Fibroblast of lung (primary cell): ENCODE results near the gene MTHFSD. TPM values are rescaled to one million over a fixed set of nuclear protein-coding genes. Genes with fewer than 3 reads are reported as not detected.
A peak's percentile ranks its signal among the peaks of the same experiment; 100 is the strongest.

Experiments used
- DNase-seq, 2 donors: peaks; one replicate each; pipeline versions ENCODE4 v3.0.0 to v3.0.0-alpha.2; 2010; ENCODE audit warnings: low read depth in 2 of 2
- H2AFZ ChIP-seq: 2 replicates; pipeline ENCODE4 v1.5.1; 2012; ENCODE audit warnings: low read length, control low read depth, inconsistent platforms
- H3K27ac ChIP-seq: 2 replicates; pipeline ENCODE4 v1.5.1; 2011; ENCODE audit warnings: low read length, control low read depth; ENCODE audit not compliant: insufficient read depth
- H3K27me3 ChIP-seq: 2 replicates; pipeline ENCODE4 v1.5.1; 2011; ENCODE audit warnings: mild to moderate bottlenecking, low read length; ENCODE audit not compliant: control insufficient read depth, insufficient read depth
- H3K36me3 ChIP-seq: 2 replicates; pipeline ENCODE4 v1.5.1; 2011; ENCODE audit warnings: low read length; ENCODE audit not compliant: control insufficient read depth, insufficient read depth
- H3K4me1 ChIP-seq: 2 replicates; pipeline ENCODE4 v1.5.1; 2011; ENCODE audit warnings: low read length; ENCODE audit not compliant: control insufficient read depth, insufficient read depth; ENCODE audit errors: extremely low read depth
- H3K4me2 ChIP-seq: 2 replicates; pipeline ENCODE4 v1.5.1; 2011; ENCODE audit warnings: low read length, control low read depth; ENCODE audit not compliant: insufficient read depth; ENCODE audit errors: extremely low read depth
- H3K4me3 ChIP-seq, 4 experiments: fragments of 200-600 bp in 1 of 4; sonication (generic) in 1 of 4; replicated peaks in 1 of 4; 2 replicates each; pipeline ENCODE4 v1.5.1; 2011 to 2016; ENCODE audit warnings: low read length in 4 of 4, low read depth in 3 of 4, mild to moderate bottlenecking in 3 of 4, control low read depth in 2 of 4, inconsistent platforms in 1 of 4, mixed read lengths in 1 of 4; ENCODE audit not compliant: insufficient read depth in 1 of 4; ENCODE audit errors: control extremely low read depth in 1 of 4
- H3K79me2 ChIP-seq: 2 replicates; pipeline ENCODE4 v1.5.1; 2012; ENCODE audit warnings: mild to moderate bottlenecking, low read length, inconsistent platforms; ENCODE audit not compliant: control insufficient read depth, insufficient read depth
- H3K9ac ChIP-seq: 2 replicates; pipeline ENCODE4 v1.5.1; 2011; ENCODE audit warnings: mild to moderate bottlenecking, low read length, control low read depth; ENCODE audit not compliant: insufficient read depth
- H3K9me3 ChIP-seq: 2 replicates; pipeline ENCODE4 v1.5.1; 2012; ENCODE audit warnings: low read depth, low read length; ENCODE audit not compliant: control insufficient read depth, insufficient read depth
- H4K20me1 ChIP-seq: 2 replicates; pipeline ENCODE4 v1.5.1; 2011; ENCODE audit warnings: low read length; ENCODE audit not compliant: control insufficient read depth, insufficient read depth; ENCODE audit errors: extremely low read depth
- CTCF ChIP-seq, 2 donors: IDR thresholded peaks in 1 of 2; conservative IDR thresholded peaks in 1 of 2; 1 replicate in 1 of 2; 2 replicates in 1 of 2; pipeline ENCODE4 v1.5.1; 2011 to 2012; ENCODE audit warnings: low read length in 2 of 2, control low read depth in 1 of 2, inconsistent platforms in 1 of 2, low read depth in 1 of 2, mild to moderate bottlenecking in 1 of 2
- EZH2 ChIP-seq: IDR thresholded peaks from 2 replicates; pipeline ENCODE4 v1.5.1; 2012; ENCODE audit warnings: low read length, control low read depth, mild to moderate bottlenecking; ENCODE audit errors: missing control alignments
- polyA plus RNA-seq, 2 donors: library from polyadenylated mRNA; depleted of rRNA in 1 of 2; stranded (reverse) in 1 of 2; unstranded in 1 of 2; fragments of >200 nt; gene quantifications; 2 replicates each; pipeline ENCODE4 v1.2.1, GENCODE V29; 2011 to 2012; ENCODE audit warnings: missing spikeins in 1 of 2
- total RNA-seq: library from RNA; depleted of rRNA; stranded (reverse); fragments of >200 nt; gene quantifications from 2 replicates; pipeline ENCODE4 v1.2.1, GENCODE V29; 2014

MTHFSD gene
- total and polyA plus RNA-seq, 2 donors (not counting 1 experiment from before 2014, with no cell fraction given): 13.1 to 19.3 TPM

DNA sequence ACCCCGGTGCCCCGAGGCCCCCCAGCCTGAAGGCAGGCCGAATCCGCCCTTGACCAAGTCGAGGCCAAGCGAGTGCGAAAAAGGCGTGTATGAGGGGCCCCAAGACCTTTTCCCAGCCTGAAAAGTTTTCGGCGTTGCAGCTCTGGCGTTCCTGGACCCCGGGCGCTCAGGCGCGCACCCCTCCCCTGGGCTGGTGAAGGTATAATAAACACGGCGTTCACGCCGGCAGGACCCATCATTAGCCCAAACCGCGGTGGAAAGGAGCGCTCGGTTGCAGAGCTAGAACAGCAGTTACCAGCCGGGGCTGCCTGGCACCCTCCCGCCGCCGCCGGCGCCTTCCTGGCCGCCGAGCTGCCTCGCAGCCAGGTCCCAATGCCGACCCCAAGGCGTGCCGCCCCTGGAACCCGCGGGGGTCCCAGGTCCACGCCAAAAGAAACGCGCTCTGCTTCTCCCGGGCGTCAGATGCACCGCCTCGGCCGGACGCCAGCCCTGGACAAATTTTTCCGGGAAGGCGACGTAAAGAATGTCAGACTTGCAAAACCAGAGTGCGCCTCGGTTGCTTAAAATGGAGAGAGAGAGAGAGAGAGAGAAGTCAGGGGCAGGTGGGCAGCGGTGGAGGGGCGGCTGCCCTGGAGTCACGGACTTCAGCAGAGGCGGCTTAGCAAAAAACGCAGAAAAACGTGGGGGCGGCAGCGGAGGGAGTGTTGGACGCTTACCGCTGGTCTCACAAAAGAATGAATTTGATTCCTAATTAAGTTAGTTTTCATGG is 56.2 kb downstream of the MTHFSD start:
- H3K4me2 ChIP-seq: peak overlapping the region; percentile 75
- no peak for TF ChIP-seq CTCF (conservative IDR thresholded peaks at IDR 0.05 in 1 of 2, IDR thresholded peaks at IDR 0.05 in 1 of 2; ENCODE audit: low read depth in 1 of 2, low read length in 2 of 2)
- TF ChIP-seq EZH2: no peak
- no peaks in the 10 kb centered on the region for H3K27me3 ChIP-seq
- H3K4me1 ChIP-seq: peaks cover under 1% of the 10 kb centered on the region
- H3K79me2 ChIP-seq: peaks cover 85% of the 10 kb centered on the region
- H3K36me3 ChIP-seq: peaks cover 5% of the 10 kb centered on the region
- no peak overlapping the region for H2AFZ ChIP-seq
- H3K9ac ChIP-seq: no peak overlapping the region
- no peaks in the 10 kb centered on the region for H3K9me3 ChIP-seq
- H4K20me1 ChIP-seq: no peaks in the 10 kb centered on the region
- H3K4me3 ChIP-seq: peak overlapping the region in 3 of 4 experiments; percentile 24 to 52 (median 28)
- DNase-seq: peak in 1 of 2 donors; percentile 63
- peak overlapping the region; percentile 66 for H3K27ac ChIP-seq

- TF ChIP-seq CTCF (conservative IDR thresholded peaks at IDR 0.05 in 1 of 2, IDR thresholded peaks at IDR 0.05 in 1 of 2; ENCODE audit: low read depth in 1 of 2, low read length in 2 of 2) (peak in 1 of 2 donors; percentile 24), EZH2 (no peak)
- Histone ChIP-seq H3K4me1 (peaks cover under 1% of the 10 kb centered on the region), H3K27ac (peak overlapping the region; percentile 66), H3K36me3 (peaks cover 5% of the 10 kb centered on the region), H2AFZ (no peak overlapping the region), H3K9me3 (no peaks in the 10 kb centered on the region), H3K4me3 (peak overlapping the region; percentile 14 to 52 (median 27)), H3K4me2 (peak overlapping the region; percentile 75), H3K9ac (no peak overlapping the region), H3K79me2 (peaks cover 86% of the 10 kb centered on the region), H3K27me3 (no peaks in the 10 kb centered on the region), H4K20me1 (no peaks in the 10 kb centered on the region)
- DNase-seq: peak in 1 of 2 donors; percentile 34
Measured at GRCh38 chr16:86498155-86498670, 56.8 kb downstream of the MTHFSD start.

DNA sequence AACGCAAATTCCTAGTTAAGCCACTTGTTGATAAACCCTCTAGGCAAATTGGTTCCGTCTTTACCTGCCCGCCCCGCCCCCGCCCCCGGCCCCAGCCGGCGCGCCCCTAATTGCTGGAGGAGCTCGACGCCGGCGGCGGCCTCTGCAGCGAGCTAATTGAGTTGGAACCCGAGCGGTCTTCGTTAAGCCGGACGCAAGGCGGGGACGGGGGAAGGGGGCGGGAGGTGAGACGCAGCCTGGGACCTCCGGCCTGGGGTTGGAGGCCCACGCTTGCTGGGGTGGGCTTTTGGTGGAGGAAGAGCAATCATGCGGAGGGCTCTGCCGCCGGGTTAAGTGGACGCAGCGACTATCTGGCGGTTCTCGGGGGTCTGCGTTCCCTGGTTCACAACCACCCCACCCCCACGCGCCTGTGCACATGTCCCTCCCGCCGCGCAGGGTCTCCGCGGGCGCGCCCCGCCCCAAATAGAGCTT is 57.4 kb downstream of the MTHFSD start:
- H4K20me1 ChIP-seq: no peaks in the 10 kb centered on the region
- no peaks in the 10 kb centered on the region for H3K27me3 ChIP-seq
- peak overlapping the region; percentile 71 for H3K4me2 ChIP-seq
- DNase-seq: no peak
- peaks cover 86% of the 10 kb centered on the region for H3K79me2 ChIP-seq
- H2AFZ ChIP-seq: no peak overlapping the region
- no peaks in the 10 kb centered on the region for H3K9me3 ChIP-seq
- H3K27ac ChIP-seq: no peak overlapping the region
- H3K4me3 ChIP-seq: peak overlapping the region in 3 of 4 experiments; percentile 17 to 46 (median 23)
- TF ChIP-seq EZH2: no peak
- TF ChIP-seq CTCF (conservative IDR thresholded peaks at IDR 0.05 in 1 of 2, IDR thresholded peaks at IDR 0.05 in 1 of 2; ENCODE audit: low read depth in 1 of 2, low read length in 2 of 2): no peak
- no peak overlapping the region for H3K9ac ChIP-seq
- peaks cover 5% of the 10 kb centered on the region for H3K36me3 ChIP-seq
- H3K4me1 ChIP-seq: peaks cover 2% of the 10 kb centered on the region
